NCI-H146 (cell line): ENCODE data around the gene UXT.
A peak's percentile ranks its signal among the peaks of the same experiment; 100 is the strongest.

ENCODE experiments used
- DNase-seq: peaks from one replicate; lab custom pipeline; 2025; lab: John Stamatoyannopoulos, UW

Gene UXT

GRCh38 chrX:47649271-47649670 lies 9.7 kb downstream of the UXT start:
- DNase-seq: no peak

- no peak for DNase-seq
These were observed 10.6 kb downstream of the UXT start for GRCh38 chrX:47648376-47648775.

GRCh38 chrX:47646636-47647035 lies 12.3 kb downstream of the UXT start:
- DNase-seq: no peak

GRCh38 chrX:47645530-47645929 lies 13.4 kb downstream of the UXT start:
- DNase-seq: no peak

GRCh38 chrX:47644557-47645091 lies 14.4 kb downstream of the UXT start:
- DNase-seq: peak; percentile 8

- DNase-seq: no peak
These were observed 15.1 kb downstream of the UXT start for GRCh38 chrX:47643926-47644325.

GRCh38 chrX:47638816-47639215 lies 20.2 kb downstream of the UXT start:
- no peak for DNase-seq

- no peak for DNase-seq
These were observed 21.3 kb downstream of the UXT start for GRCh38 chrX:47637546-47638195.

- no peak for DNase-seq
These were observed 24.0 kb downstream of the UXT start for GRCh38 chrX:47634871-47635575.

GRCh38 chrX:47633689-47634590 lies 25.0 kb downstream of the UXT start:
- no peak for DNase-seq

GRCh38 chrX:47632666-47633065 lies 26.3 kb downstream of the UXT start:
- no peak for DNase-seq

- DNase-seq: no peak
These were observed 27.3 kb downstream of the UXT start for GRCh38 chrX:47631676-47632075.

GRCh38 chrX:47629419-47630200 lies 29.4 kb downstream of the UXT start, which contains the start of gene CFP:
TSS of gene CFP (minus strand) at chrX:47629930. CDS start at chrX:47629844, 86 bp downstream.
- no peak for DNase-seq

GRCh38 chrX:47628982-47629381 lies 30.0 kb downstream of the UXT start:
- no peak for DNase-seq

GRCh38 chrX:47625365-47625764 lies 33.6 kb downstream of the UXT start:
- no peak for DNase-seq

GRCh38 chrX:47623540-47624027 lies 35.4 kb downstream of the UXT start:
- peak; percentile 94 for DNase-seq

GRCh38 chrX:47621851-47622250 lies 37.1 kb downstream of the UXT start:
- no peak for DNase-seq

- no peak for DNase-seq
These were observed 38.7 kb downstream of the UXT start for GRCh38 chrX:47620303-47620685.

- peak; percentile 86 for DNase-seq
These were observed 39.3 kb downstream of the UXT start, which contains the start of gene SYN1 for GRCh38 chrX:47619486-47620302. TSS of gene SYN1 (minus strand) at chrX:47619857. CDS start at chrX:47619728, 129 bp downstream.

GRCh38 chrX:47618923-47619485 lies 40.0 kb downstream of the UXT start:
- DNase-seq: peak; percentile 27
